IMR-90 (cell line): ENCODE data around the gene GGT5. TPM values are rescaled to one million over a fixed set of nuclear protein-coding genes. Genes with fewer than 3 reads are reported as not detected.

Experiments
- ATAC-seq: fragments of 200-7000 bp; cut with Tn5 transposase; 2 replicates; pipeline ENCODE4 v1.9.1; 2020; ENCODE audit warnings: low read depth, mild to moderate bottlenecking, moderate library complexity
- BruUV-seq: library from RNA; stranded (reverse); fragments of 400-500 nt; replicated peaks from 2 replicates; lab custom pipeline; 2021; lab: Mats Ljungman, UMichigan
- CTCF ChIA-PET: fragments of 300-600 bp; formaldehyde crosslinking; extraction: SDS; loops from one replicate; lab custom pipeline; 2021; ENCODE audit warnings: antibody characterized with exemption; lab: Yijun Ruan, JAX
- POLR2A ChIA-PET: fragments of 300-600 bp; sonication (Branson Sonifier 250); formaldehyde crosslinking; loops from one replicate; lab custom pipeline; 2022; ENCODE audit warnings: antibody characterized with exemption; ENCODE audit not compliant: unreplicated experiment; lab: Charles Lee
- DNase-seq: peaks from one replicate; pipeline ENCODE4 v3.0.0; 2013
- H2AFZ ChIP-seq: replicated peaks from 2 replicates; pipeline ENCODE3; 2013; ENCODE audit warnings: low read length, mild to moderate bottlenecking; ENCODE audit not compliant: poor library complexity
- H2AK5ac ChIP-seq: 2 replicates; pipeline ENCODE4 v1.6.1; 2013; ENCODE audit warnings: low read depth, low read length, inconsistent platforms
- H2AK9ac ChIP-seq: replicated peaks from 2 replicates; pipeline ENCODE3; 2013; ENCODE audit warnings: mild to moderate bottlenecking, low read depth, low read length, moderate library complexity; ENCODE audit not compliant: poor library complexity
- H2BK120ac ChIP-seq: 2 replicates; pipeline ENCODE4 v1.6.1; 2013; ENCODE audit warnings: low read depth, low read length, inconsistent platforms
- H2BK15ac ChIP-seq: 3 replicates; pipeline ENCODE4 v1.6.1; 2013; ENCODE audit warnings: low read depth, low read length, inconsistent platforms
- H2BK20ac ChIP-seq: 2 replicates; pipeline ENCODE4 v1.6.1; 2013; ENCODE audit warnings: low read depth, mild to moderate bottlenecking, inconsistent platforms, low read length, moderate library complexity
- H2BK5ac ChIP-seq: 2 replicates; pipeline ENCODE4 v1.6.1; 2013; ENCODE audit warnings: mild to moderate bottlenecking, low read depth, low read length, inconsistent platforms; ENCODE audit not compliant: poor library complexity, severe bottlenecking
- H3K14ac ChIP-seq: replicated peaks from 2 replicates; pipeline ENCODE4 v1.6.1; 2013; ENCODE audit warnings: low read depth, low read length, inconsistent platforms
- H3K18ac ChIP-seq: 2 replicates; pipeline ENCODE4 v1.6.1; 2013; ENCODE audit warnings: low read depth, low read length, control low read depth
- H3K23ac ChIP-seq: 2 replicates; pipeline ENCODE4 v1.6.1; 2013; ENCODE audit warnings: low read depth, low read length, inconsistent platforms
- H3K27ac ChIP-seq: 2 replicates; pipeline ENCODE4 v1.5.1; 2013; ENCODE audit warnings: mild to moderate bottlenecking, control low read depth, low read length; ENCODE audit not compliant: insufficient read depth
- H3K27me3 ChIP-seq: 2 replicates; pipeline ENCODE4 v1.6.1; 2013; ENCODE audit warnings: low read length; ENCODE audit not compliant: control insufficient read depth, insufficient read depth
- H3K36me3 ChIP-seq: 2 replicates; pipeline ENCODE4 v1.6.1; 2013; ENCODE audit warnings: low read length, mixed read lengths; ENCODE audit not compliant: control insufficient read depth, insufficient read depth
- H3K4ac ChIP-seq: 2 replicates; pipeline ENCODE4 v1.6.1; 2013; ENCODE audit warnings: low read depth, low read length, inconsistent platforms
- H3K4me1 ChIP-seq: 2 replicates; pipeline ENCODE4 v1.6.1; 2013; ENCODE audit warnings: low read length, mixed read lengths; ENCODE audit not compliant: control insufficient read depth, insufficient read depth
- H3K4me2 ChIP-seq: 2 replicates; pipeline ENCODE4 v1.6.1; 2013; ENCODE audit warnings: low read depth, mild to moderate bottlenecking, control low read depth, low read length, moderate library complexity
- H3K4me3 ChIP-seq: 2 replicates; pipeline ENCODE4 v1.5.1; 2013; ENCODE audit warnings: low read depth, mild to moderate bottlenecking, control low read depth, low read length, moderate library complexity; ENCODE audit not compliant: insufficient read depth
- H3K56ac ChIP-seq: 2 replicates; pipeline ENCODE4 v1.6.1; 2013; ENCODE audit warnings: low read length, inconsistent platforms; ENCODE audit not compliant: insufficient read depth; ENCODE audit errors: extremely low read depth
- H3K79me1 ChIP-seq, 2 experiments: 2 replicates each; pipeline ENCODE4 v1.6.1; 2013; ENCODE audit warnings: low read length in 2 of 2, inconsistent platforms in 1 of 2, low read depth in 1 of 2
- H3K9ac ChIP-seq: 2 replicates; pipeline ENCODE4 v1.6.1; 2013; ENCODE audit warnings: low read depth, low read length, control low read depth
- H3K9me1 ChIP-seq: 2 replicates; pipeline ENCODE4 v1.6.1; 2013; ENCODE audit warnings: low read length, inconsistent platforms; ENCODE audit not compliant: insufficient read depth
- H3K9me3 ChIP-seq: 2 replicates; pipeline ENCODE4 v1.6.1; 2013; ENCODE audit warnings: low read length; ENCODE audit not compliant: control insufficient read depth, insufficient read depth
- H4K20me1 ChIP-seq: 2 replicates; pipeline ENCODE4 v1.6.1; 2013; ENCODE audit warnings: low read length, inconsistent platforms; ENCODE audit not compliant: insufficient read depth
- H4K5ac ChIP-seq: 2 replicates; pipeline ENCODE4 v1.6.1; 2013; ENCODE audit warnings: mild to moderate bottlenecking, low read depth, low read length, control low read depth
- H4K8ac ChIP-seq, 2 experiments: 2 replicates each; pipeline ENCODE4 v1.6.1; 2013; ENCODE audit warnings: low read depth in 2 of 2, low read length in 2 of 2, control low read depth in 1 of 2, inconsistent platforms in 1 of 2
- H4K91ac ChIP-seq: 2 replicates; pipeline ENCODE4 v1.6.1; 2013; ENCODE audit warnings: low read depth, low read length, inconsistent platforms; ENCODE audit not compliant: insufficient read depth
- BHLHE40 ChIP-seq: fragments of 150-350 bp; IDR thresholded peaks from 2 replicates; pipeline ENCODE4 v1.6.1; 2016; ENCODE audit warnings: mild to moderate bottlenecking, low read depth, low read length
- NFE2L2 ChIP-seq: fragments of 150-350 bp; IDR thresholded peaks from 2 replicates; pipeline ENCODE4 v1.6.1; 2016; ENCODE audit warnings: low read depth, mild to moderate bottlenecking, low read length
- WGBS, 2 experiments: methylation state at CpG; one replicate each; pipeline versions ENCODE4 v1.1.5 to v1.1.7; 2013; ENCODE audit warnings: missing lambda C conversion rate in 2 of 2; ENCODE audit not compliant: insufficient read length in 1 of 2; ENCODE audit errors: extremely low coverage in 2 of 2; 5-methylcytosine and 5-hydroxymethylcytosine counted together
- dilution Hi-C: fragments of 300-500 bp; cut with HindIII; formaldehyde crosslinking; loops from one replicate; pipeline ENCODE4 v1.14.3; 2018; ENCODE audit warnings: low sequenced_read_pairs; ENCODE audit not compliant: unreplicated experiment
- in situ Hi-C: fragments of 300-500 bp; cut with MboI; formaldehyde crosslinking; loops from 3 replicates; pipeline ENCODE4 v1.14.3; 2019; ENCODE audit warnings: low sequenced_read_pairs, inconsistent platforms, mixed read lengths
- intact Hi-C: fragments of 100-400 bp; cut with micrococcal nuclease; formaldehyde crosslinking; loops from 2 replicates; pipeline ENCODE4 v1.10.0; 2022
- polyA plus RNA-seq, 3 experiments: library from polyadenylated mRNA; depleted of rRNA; stranded (reverse); fragments of >200 nt; gene quantifications; 2 replicates each; pipeline ENCODE4 v1.2.3, GENCODE V29; 2012; ENCODE audit warnings: low replicate concordance in 1 of 3
- total RNA-seq: library from RNA; depleted of rRNA; stranded (reverse); fragments of >200 nt; gene quantifications from 2 replicates; pipeline ENCODE4 v1.2.3, GENCODE V29; 2012

GGT5 gene
- total and polyA plus RNA-seq, 2 of the 4 experiments (the other 2 are of a cell fraction), result 0.18 to 5.8 TPM

- H4K8ac ChIP-seq, result peak overlapping the region; percentile 90 to 92; a peak in 3 of 4 replicates
- POLR2A ChIA-PET, result no interaction called here
- intact Hi-C loops, result loop anchor here (10.0 kb wide), 1 partner anchor 259 kb away; the partner anchor contains the start of gene GSTT2
- peak overlapping the region; percentile 95 for H2BK20ac ChIP-seq
- H3K79me1 ChIP-seq, result peaks cover 0 to 23% of the 10 kb centered on the region in 2 experiments; a peak in 2 of 4 replicates
- dilution Hi-C loops, result no loop called here
- in situ Hi-C loops, result loop anchor here (5.0 kb wide), 1 partner anchor 47 kb away; no protein-coding TSS in a partner anchor
- H3K56ac ChIP-seq, result no peak overlapping the region
- WGBS, 2 experiments, result 64% methylated on average over 4 of the region's 19 CpGs; no CpG with 5 or more reads in 1 of the 2 experiments
- H3K27ac ChIP-seq, result peak overlapping the region; percentile 89
- peak overlapping the region; percentile 79 for H3K18ac ChIP-seq
- no peaks in the 10 kb centered on the region for H3K36me3 ChIP-seq
- TF ChIP-seq NFE2L2 (no peak), BHLHE40 (peak; percentile 72)
- CTCF ChIA-PET, result no interaction called here
- H2AK5ac ChIP-seq, result peak overlapping the region; percentile 100
- peak overlapping the region; percentile 69; the same call in 2 of the 3 replicates for H2BK15ac ChIP-seq
- ATAC-seq (no peak), DNase-seq (peak; percentile 52)
- BruUV-seq, result no TSS peak
- H3K9me3 ChIP-seq, result no peaks in the 10 kb centered on the region
- H3K4me1 ChIP-seq, result peaks cover 39% of the 10 kb centered on the region
- H3K23ac ChIP-seq, result no peak overlapping the region; the same call in 1 of the 2 replicates
- peak overlapping the region; percentile 85 for H2AK9ac ChIP-seq
- peak overlapping the region; percentile 94 for H3K14ac ChIP-seq
- H3K27me3 ChIP-seq, result no peaks in the 10 kb centered on the region
- H3K9me1 ChIP-seq, result peaks cover 12% of the 10 kb centered on the region
- H3K4me3 ChIP-seq, result peak overlapping the region; percentile 13; the same call in 1 of the 2 replicates
- peak overlapping the region; percentile 71 for H2AFZ ChIP-seq
- H3K4me2 ChIP-seq, result peak overlapping the region; percentile 26; the same call in 1 of the 2 replicates
- no peaks in the 10 kb centered on the region for H4K20me1 ChIP-seq
- peak overlapping the region; percentile 87 for H2BK5ac ChIP-seq
- peak overlapping the region; percentile 85 for H3K4ac ChIP-seq
- H4K5ac ChIP-seq, result peak overlapping the region; percentile 19
- peak overlapping the region; percentile 75 for H3K9ac ChIP-seq
- peak overlapping the region; percentile 74 for H4K91ac ChIP-seq
- peak overlapping the region; percentile 96 for H2BK120ac ChIP-seq
Measured at GRCh38 chr22:24244144-24244787, 616 bp downstream of the GGT5 start.
